Posterior cingulate gyrus (tissue), 11 donors: ENCODE data around the gene LETM1.
A peak's percentile ranks its signal among the peaks of the same experiment; 100 is the strongest.

ENCODE experiments used
- DNase-seq, 10 donors: peaks; one replicate each; pipeline versions ENCODE4 v3.0.0 to v3.0.0-alpha.2; 2020 to 2021; ENCODE audit warnings: mixed read lengths in 3 of 10
- intact Hi-C: fragments of 100-400 bp; cut with DNase I; formaldehyde crosslinking; loops from one replicate; pipeline ENCODE4 v1.15.1; 2023

Gene LETM1

GRCh38 chr4:1856071-1856942, at the start of gene LETM1:
Gene LETM1 (minus strand): TSS chr4:1856156. CDS start chr4:1855950, 206 bp downstream.
- peak; percentile 93 to 99 (median 96) for DNase-seq
- intact Hi-C loops = loop anchor here (1.0 to 5.0 kb wide), 4 partner anchors 15 to 562 kb away; partner anchors contain the start of genes CFAP99, NSD2 and ZFYVE28

DNA sequence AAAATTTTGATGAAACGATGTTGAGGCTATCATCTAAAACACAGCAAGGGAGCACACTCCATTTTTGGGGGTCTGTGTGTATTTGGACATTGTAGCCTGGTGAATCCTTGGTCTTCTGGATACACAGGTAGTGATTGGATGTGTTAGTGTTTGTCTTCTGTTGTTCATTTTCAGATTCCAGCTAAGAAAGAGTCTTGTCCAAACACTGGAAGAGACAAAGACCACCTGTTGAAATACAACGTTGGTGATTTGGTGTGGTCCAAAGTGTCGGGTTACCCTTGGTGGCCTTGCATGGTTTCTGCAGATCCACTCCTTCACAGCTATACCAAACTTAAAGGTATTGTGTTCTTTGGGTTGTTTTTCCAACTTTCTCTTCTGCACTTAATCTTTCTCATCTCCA, 48.1 kb upstream of the LETM1 start:
- intact Hi-C loops = no loop called here

DNA sequence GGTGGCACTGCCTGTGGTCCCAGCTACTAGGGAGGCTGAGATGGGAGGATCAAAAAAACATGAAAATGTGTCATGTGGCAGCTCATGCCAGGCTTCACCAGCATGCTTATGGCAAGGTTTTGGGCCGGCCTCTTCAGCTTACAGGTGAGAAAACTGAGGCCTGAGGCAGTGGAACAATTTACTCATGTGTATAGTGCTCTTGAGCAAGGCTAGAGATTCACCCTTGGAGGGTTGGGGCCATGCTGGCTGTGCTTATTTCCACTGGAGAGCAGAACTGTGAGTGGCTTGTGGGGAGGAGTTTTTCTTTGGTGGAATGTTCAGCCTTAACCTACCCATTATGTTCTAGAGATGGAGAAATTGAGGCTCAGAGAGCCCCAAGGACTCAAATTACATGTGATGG, 47.1 kb upstream of the LETM1 start:
- DNase-seq = peak in 2 of 10 donors; percentile 22 to 36
- intact Hi-C loops = no loop called here

More for the DNA sequence above, 48.1 kb upstream of the LETM1 start:
- peak in 1 of 10 donors; percentile 2 for DNase-seq

DNA sequence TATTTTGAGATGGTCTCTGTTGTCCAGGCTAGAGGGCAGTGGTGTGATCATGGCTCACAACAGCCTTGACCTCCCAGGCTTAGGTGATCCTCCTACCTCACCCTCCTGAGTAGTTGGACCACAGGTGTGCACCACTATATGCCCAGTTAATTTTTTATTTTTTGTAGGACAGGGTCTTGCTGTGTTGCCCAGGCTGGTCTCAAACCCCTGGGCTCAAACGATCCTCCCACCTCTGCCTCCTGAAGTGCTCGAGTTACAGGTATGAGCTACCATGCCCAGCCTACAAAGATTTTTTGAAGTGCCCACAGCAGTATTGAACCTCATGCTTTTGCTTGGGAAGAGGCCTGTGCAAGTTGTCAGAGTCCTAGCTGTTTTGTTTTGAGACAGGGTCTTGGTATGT, 46.3 kb upstream of the LETM1 start:
- DNase-seq = no peak
- intact Hi-C loops = no loop called here

GRCh38 chr4:1901127-1901526, 45.2 kb upstream of the LETM1 start:
- intact Hi-C loops = no loop called here
- DNase-seq = peak in 2 of 10 donors; percentile 46 to 58

- intact Hi-C loops = no loop called here
- DNase-seq = peak in 2 of 10 donors; percentile 58 to 73
Measured at GRCh38 chr4:1900624-1901023, 44.7 kb upstream of the LETM1 start.

DNA sequence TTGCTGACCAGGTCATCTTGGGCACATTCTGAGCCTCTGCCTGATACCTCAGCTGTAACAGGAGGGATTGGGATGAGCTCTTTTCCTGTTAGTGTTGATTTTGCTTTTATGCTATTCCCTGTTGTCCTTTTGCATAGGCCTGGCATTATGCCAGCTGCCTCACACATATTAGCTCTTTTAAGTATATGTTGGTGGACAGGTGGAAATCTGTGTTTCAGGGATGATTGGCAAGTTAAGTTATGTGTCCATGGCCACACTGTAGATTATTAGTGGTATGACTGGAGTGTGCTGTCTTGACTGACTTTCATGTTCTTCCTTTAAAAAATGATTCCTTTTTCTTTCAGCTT, 44.1 kb upstream of the LETM1 start:
- intact Hi-C loops = no loop called here
- DNase-seq = peak in 1 of 10 donors; percentile 6

- intact Hi-C loops = loop anchor here (2.0 kb wide), 2 partner anchors 43 to 153 kb away; partner anchors contain the start of gene LETM1
- peak; percentile 42 to 95 (median 64) for DNase-seq
Measured at GRCh38 chr4:1899149-1900086, 43.5 kb upstream of the LETM1 start.

GRCh38 chr4:1898681-1899080, 42.7 kb upstream of the LETM1 start:
- intact Hi-C loops = loop anchor here (2.0 kb wide), 2 partner anchors 42 to 152 kb away; partner anchors contain the start of gene LETM1

DNA sequence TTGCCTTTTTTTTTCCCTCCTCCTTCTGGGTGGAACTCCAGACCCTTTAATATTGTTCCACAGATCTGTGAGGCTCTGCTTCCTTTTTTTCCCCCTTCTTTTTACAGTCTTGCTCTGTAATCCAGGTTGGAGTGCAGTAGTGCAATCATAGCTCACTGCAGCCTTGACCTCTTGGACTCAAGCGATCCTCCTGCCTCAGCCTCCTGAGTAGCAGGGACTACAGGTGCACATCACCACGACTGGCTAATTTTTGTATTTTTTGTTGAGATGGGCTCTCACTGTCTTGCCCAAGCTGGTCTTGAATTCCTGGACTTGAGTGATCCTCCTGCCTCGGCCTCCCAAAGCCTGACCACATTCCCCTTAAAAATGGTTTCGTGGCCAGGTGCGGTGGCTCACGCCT, 42.1 kb upstream of the LETM1 start:
- intact Hi-C loops = loop anchor here (2.0 kb wide), 2 partner anchors 41 to 151 kb away; partner anchors contain the start of gene LETM1
- peak in 1 of 10 donors; percentile 20 for DNase-seq

More at GRCh38 chr4:1898681-1899080, 42.7 kb upstream of the LETM1 start:
- no peak for DNase-seq

GRCh38 chr4:1896658-1896991, 40.7 kb upstream of the LETM1 start:
- intact Hi-C loops = no loop called here
- DNase-seq = no peak

GRCh38 chr4:1895971-1896657, 40.2 kb upstream of the LETM1 start:
- intact Hi-C loops = no loop called here
- DNase-seq = peak in 1 of 10 donors; percentile 54

DNA sequence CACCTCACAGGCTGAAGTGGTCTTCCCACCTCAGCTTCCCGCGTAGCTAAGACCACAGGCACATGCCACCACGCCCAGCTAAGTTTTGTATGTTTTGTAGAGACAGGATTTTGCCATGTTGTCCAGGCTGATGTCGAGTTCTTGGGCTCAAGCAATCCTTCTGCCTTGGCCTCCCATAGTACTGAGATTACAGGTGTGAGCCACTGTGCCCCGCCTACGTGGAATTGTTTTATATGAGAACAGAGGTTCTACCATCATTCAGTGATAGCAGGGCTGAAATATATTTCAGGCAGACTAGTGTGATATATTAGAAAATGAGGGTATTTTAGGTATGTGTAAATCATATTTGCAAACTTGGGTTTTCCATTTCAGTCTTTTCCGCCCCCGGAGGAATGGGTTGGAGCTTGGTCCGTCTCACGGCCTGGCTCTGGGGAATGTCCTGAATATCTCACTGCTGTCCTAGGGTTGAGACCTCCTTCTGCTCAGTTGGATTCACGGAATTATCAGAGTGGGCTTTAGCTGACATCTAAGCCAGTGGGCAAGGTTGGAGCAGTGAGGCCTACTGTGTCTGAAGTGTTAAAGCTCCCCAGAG, 35.1 kb upstream of the LETM1 start:
- intact Hi-C loops = no loop called here
- DNase-seq = no peak

DNA sequence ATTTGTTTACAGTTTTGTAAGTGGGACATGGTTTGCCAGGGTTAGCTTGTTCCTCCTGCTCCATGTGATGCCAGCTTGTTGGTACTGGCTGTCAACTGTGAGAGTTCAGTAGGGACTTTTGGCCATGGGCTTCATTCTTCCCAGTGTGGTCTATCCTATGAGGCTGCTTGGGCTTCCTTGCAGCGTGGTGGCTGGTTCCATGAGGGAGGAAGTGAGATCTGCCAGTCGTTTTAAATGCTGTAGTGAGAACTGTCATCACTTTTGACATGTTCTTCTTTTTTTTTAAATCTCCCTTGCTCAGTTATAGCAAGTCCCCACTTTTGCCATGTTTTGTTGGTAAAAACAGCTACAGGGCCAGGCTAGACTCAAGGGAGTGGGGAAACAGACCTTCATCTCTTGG, 31.1 kb upstream of the LETM1 start:
- peak in 1 of 10 donors; percentile 27 for DNase-seq
- intact Hi-C loops = no loop called here

DNA sequence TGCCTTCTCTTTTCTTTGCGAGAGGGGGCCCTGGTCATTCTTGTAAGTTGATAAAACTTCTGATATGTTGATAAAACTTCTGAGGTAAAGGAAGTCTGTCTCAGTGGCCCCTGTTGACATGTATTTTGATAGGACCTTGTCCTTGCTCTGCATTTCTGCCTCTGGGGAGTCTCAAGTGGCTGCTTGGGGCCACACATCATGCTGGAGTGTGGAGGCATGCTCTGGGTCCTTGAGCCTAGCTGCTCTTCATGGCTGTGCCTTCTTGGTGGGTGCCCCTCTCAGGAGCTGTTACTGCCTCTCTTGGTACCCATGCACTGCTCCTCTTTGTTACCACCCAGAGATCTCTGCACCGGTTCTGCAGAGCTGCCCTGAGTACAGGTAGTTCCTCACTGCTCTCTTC, 29.5 kb upstream of the LETM1 start:
- peak in 2 of 10 donors; percentile 17 to 21 for DNase-seq
- intact Hi-C loops = no loop called here

GRCh38 chr4:1883583-1883982, 27.6 kb upstream of the LETM1 start:
- intact Hi-C loops = no loop called here

GRCh38 chr4:1882850-1883271, 26.9 kb upstream of the LETM1 start:
- intact Hi-C loops = no loop called here
- peak in 1 of 10 donors; percentile 14 for DNase-seq

More at GRCh38 chr4:1883583-1883982, 27.6 kb upstream of the LETM1 start:
- DNase-seq = peak in 2 of 10 donors; percentile 30 to 39

GRCh38 chr4:1880332-1880731, 24.4 kb upstream of the LETM1 start:
- peak in 1 of 10 donors; percentile 2 for DNase-seq
- intact Hi-C loops = no loop called here

DNA sequence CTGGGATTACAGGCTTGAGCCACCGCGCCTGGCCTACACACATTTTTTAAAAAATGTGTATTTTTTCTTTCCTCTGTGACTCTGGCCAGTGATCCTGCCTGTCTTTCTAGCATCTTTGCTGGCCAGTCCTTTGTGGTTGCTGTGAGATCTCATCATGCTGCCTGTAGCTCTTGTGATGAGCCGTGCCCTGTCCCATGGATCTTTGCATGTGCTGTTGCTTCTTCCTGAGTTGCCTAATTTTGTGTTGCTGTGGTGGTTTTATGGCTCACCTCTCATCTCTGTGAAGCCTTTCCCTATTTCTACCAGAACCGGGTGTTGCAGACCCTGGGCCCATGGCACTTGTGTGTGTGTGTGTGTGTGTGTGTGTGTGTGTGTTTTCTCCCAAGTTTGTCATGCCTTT, 23.5 kb upstream of the LETM1 start:
- intact Hi-C loops = no loop called here
- peak in 2 of 10 donors; percentile 4 to 5 for DNase-seq

DNA sequence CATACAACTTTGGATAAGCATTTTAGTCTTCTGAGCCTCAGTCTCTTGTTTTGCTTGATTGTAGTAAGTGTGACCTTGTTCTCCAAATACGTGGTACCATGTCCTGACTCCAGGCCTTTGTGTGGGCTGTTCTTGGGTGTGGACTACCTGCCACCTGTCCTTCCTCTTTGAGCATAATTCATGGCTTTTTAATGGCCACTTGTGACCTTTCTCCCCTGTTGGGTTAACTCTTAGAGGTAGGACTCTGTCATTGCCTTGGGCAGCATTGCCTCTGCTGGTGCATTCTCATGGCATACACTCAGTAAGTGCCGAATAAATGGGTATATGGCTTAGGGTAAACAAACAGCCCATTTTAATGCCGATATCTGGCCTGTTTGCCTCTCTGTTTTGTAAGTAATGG, 18.2 kb upstream of the LETM1 start:
- no peak for DNase-seq
- intact Hi-C loops = no loop called here
